ENCODE results near the gene AQP9.

The AQP9 gene

DNA sequence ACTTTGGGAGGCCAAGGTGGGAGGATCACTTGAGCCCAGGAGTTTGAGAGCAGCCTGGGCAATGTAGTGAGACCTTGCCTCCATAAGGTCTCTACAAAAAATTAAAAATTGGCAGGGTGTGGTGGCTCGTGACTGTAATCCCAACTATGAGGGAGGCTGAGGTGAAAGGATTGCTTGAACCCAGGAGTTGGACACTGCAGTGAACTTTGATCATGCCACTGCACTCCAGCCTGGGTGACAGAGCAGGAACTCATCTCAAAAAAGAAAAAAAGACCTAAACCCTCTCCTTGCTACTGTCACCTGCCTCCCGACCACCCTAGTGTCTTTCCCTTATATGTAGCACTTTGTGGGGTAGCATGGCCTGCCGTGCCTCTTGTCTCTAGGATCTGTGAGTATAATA, 23.8 kb upstream of the AQP9 start:
- TF ChIP-seq Cebpa-rat (IDR thresholded peaks at IDR 0.05) = no peak
- Histone ChIP-seq H3K4me1 (peaks cover 0 to 2% (median 0%) of the 10 kb centered on the region in 10 experiments; a peak in 1 of 20 replicates), H3K9me3 (replicated peaks in 1 of 11) (no peaks in the 10 kb centered on the region), H3K4me2 (no peak overlapping the region), H4K20me1 (no peaks in the 10 kb centered on the region), H3K4me3 (no peak overlapping the region), H3K27me3 (no peaks in the 10 kb centered on the region), H3K9ac (no peak overlapping the region), H3K27ac (no peak overlapping the region), H3K36me3 (no peaks in the 10 kb centered on the region)

GRCh38 chr15:58114812-58115211, 23.4 kb upstream of the AQP9 start:
- H3K4me1 ChIP-seq = no peaks in the 10 kb centered on the region; a peak in 1 of 20 replicates
- no peaks in the 10 kb centered on the region for H3K27me3 ChIP-seq
- no peak overlapping the region for H3K4me2 ChIP-seq
- no peak overlapping the region for H3K27ac ChIP-seq
- H3K9ac ChIP-seq = no peak overlapping the region
- no peaks in the 10 kb centered on the region for H4K20me1 ChIP-seq
- TF ChIP-seq Cebpa-rat (IDR thresholded peaks at IDR 0.05) = no peak; a peak in 1 of 22 replicates
- no peaks in the 10 kb centered on the region for H3K36me3 ChIP-seq
- no peak overlapping the region for H3K4me3 ChIP-seq
- no peaks in the 10 kb centered on the region for H3K9me3 ChIP-seq (replicated peaks in 1 of 11)

DNA sequence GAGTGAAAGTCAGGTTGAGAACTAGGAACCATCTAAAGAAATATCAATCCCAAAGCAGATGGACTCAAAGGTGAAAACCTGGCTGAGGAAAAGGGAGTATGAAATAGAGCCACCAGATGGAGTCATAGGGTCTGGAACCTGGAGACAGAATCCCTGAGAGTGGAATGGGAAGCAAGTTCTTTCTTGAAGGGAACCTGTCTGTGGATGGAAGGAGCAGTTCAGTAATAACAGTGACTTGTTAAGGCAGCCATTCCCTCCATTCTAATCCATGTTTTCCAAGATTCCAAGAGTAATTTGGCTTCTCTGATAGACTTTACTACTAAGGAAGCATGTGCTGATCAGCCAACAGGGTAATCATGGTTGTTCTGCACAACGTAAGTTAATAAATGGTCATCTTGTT, 22.5 kb upstream of the AQP9 start:
- H3K27ac ChIP-seq = no peak overlapping the region
- H3K4me2 ChIP-seq = no peak overlapping the region
- H3K9ac ChIP-seq = no peak overlapping the region
- no peaks in the 10 kb centered on the region for H4K20me1 ChIP-seq
- H3K4me3 ChIP-seq = no peak overlapping the region
- H3K9me3 ChIP-seq (replicated peaks in 1 of 11) = no peaks in the 10 kb centered on the region
- H3K4me1 ChIP-seq = no peaks in the 10 kb centered on the region; a peak in 1 of 20 replicates
- no peaks in the 10 kb centered on the region for H3K36me3 ChIP-seq
- no peak for TF ChIP-seq Cebpa-rat (IDR thresholded peaks at IDR 0.05)
- H3K27me3 ChIP-seq = no peaks in the 10 kb centered on the region

- Histone ChIP-seq H3K27me3 (no peaks in the 10 kb centered on the region), H3K9ac (no peak overlapping the region), H3K4me3 (no peak overlapping the region), H3K36me3 (no peaks in the 10 kb centered on the region), H3K4me2 (no peak overlapping the region), H4K20me1 (no peaks in the 10 kb centered on the region), H3K4me1 (no peaks in the 10 kb centered on the region; a peak in 1 of 20 replicates), H3K27ac (no peak overlapping the region), H3K9me3 (replicated peaks in 1 of 11) (no peaks in the 10 kb centered on the region)
- no peak for TF ChIP-seq Cebpa-rat (IDR thresholded peaks at IDR 0.05)
These were observed 20.6 kb upstream of the AQP9 start for GRCh38 chr15:58117619-58118018.

DNA sequence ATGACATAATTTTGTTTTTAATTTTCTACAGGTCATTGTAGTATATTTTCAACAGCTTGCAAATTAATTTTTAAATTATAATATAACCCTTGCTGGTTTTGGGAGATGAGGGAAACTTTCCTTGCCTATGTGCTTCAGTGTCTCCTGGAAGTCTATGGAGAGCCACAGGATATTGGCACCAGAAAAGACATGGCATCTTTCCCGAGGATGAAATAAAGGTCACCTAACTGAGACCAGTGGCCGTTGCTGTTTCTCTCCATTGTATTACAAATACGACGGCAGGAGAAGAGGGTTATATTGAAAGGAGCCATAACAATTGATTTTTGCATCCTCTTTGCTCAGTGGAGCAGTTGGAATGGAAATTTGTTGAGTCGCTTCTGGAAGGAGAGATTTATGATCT, 19.9 kb upstream of the AQP9 start:
- no peaks in the 10 kb centered on the region for H3K36me3 ChIP-seq
- no peaks in the 10 kb centered on the region for H3K9me3 ChIP-seq (replicated peaks in 1 of 11)
- no peak overlapping the region for H3K9ac ChIP-seq
- no peak for TF ChIP-seq Cebpa-rat (IDR thresholded peaks at IDR 0.05)
- no peaks in the 10 kb centered on the region for H4K20me1 ChIP-seq
- H3K27me3 ChIP-seq = no peaks in the 10 kb centered on the region
- no peaks in the 10 kb centered on the region; a peak in 1 of 20 replicates for H3K4me1 ChIP-seq
- H3K4me2 ChIP-seq = no peak overlapping the region
- no peak overlapping the region for H3K27ac ChIP-seq
- no peak overlapping the region for H3K4me3 ChIP-seq

DNA sequence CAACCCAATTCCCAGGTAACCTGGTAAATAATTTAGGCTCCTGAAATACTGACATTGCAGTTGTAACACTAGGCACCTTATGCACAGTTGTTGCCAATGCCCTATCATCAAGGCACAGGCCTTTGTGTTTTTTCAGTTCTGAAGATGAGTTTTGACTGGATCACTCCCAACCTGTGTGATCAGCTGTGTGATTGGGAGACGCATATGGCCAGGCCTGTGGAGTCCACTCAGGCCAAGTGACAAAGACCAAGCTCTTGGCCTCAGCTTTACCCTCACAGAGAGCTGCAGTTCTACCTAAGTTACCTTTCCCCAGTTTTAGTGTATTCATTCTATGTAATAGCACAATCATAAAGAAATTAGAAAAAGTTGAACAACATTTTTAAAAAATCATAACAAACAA, 19.2 kb upstream of the AQP9 start:
- Histone ChIP-seq H4K20me1 (no peaks in the 10 kb centered on the region), H3K27me3 (no peaks in the 10 kb centered on the region), H3K4me3 (no peak overlapping the region), H3K4me1 (no peaks in the 10 kb centered on the region; a peak in 1 of 20 replicates), H3K27ac (no peak overlapping the region), H3K36me3 (no peaks in the 10 kb centered on the region), H3K9ac (no peak overlapping the region), H3K4me2 (no peak overlapping the region), H3K9me3 (replicated peaks in 1 of 11) (no peaks in the 10 kb centered on the region; a peak in 1 of 22 replicates)
- TF ChIP-seq Cebpa-rat (IDR thresholded peaks at IDR 0.05) = no peak

GRCh38 chr15:58124585-58124984, 13.6 kb upstream of the AQP9 start:
- TF ChIP-seq Cebpa-rat (IDR thresholded peaks at IDR 0.05) = no peak
- H3K9ac ChIP-seq = no peak overlapping the region
- H3K4me2 ChIP-seq = no peak overlapping the region
- no peak overlapping the region for H3K4me3 ChIP-seq
- no peak overlapping the region for H3K27ac ChIP-seq
- no peaks in the 10 kb centered on the region for H3K4me1 ChIP-seq
- peaks cover 9 to 18% (median 16%) of the 10 kb centered on the region in 11 experiments; a peak in 17 of 22 replicates for H3K9me3 ChIP-seq (replicated peaks in 1 of 11)
- no peaks in the 10 kb centered on the region for H4K20me1 ChIP-seq
- no peaks in the 10 kb centered on the region for H3K27me3 ChIP-seq
- no peaks in the 10 kb centered on the region for H3K36me3 ChIP-seq

DNA sequence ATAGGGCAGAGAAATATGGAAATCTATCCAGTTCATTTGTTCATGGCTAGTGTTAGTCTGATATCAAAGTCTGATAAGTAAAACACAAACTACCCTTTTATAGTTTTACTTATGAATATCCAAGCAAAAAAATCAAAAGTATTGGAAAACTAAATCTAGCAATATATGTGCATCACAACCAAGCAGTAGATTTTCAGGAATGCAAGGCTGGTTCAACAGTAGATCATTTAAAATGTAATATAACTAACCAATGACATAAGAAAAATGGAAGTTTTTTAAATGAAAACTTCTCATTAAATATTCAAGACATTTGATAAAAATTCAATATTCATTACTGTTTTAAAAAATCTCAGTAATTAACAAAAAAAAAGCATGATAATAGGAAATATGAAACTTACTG, 12.8 kb upstream of the AQP9 start:
- H3K27ac ChIP-seq = no peak overlapping the region
- no peaks in the 10 kb centered on the region for H3K27me3 ChIP-seq
- H3K36me3 ChIP-seq = no peaks in the 10 kb centered on the region
- no peaks in the 10 kb centered on the region for H4K20me1 ChIP-seq
- H3K9ac ChIP-seq = no peak overlapping the region
- H3K4me3 ChIP-seq = no peak overlapping the region
- no peak for TF ChIP-seq Cebpa-rat (IDR thresholded peaks at IDR 0.05)
- no peak overlapping the region for H3K4me2 ChIP-seq
- H3K4me1 ChIP-seq = no peaks in the 10 kb centered on the region
- peaks cover 9 to 18% (median 16%) of the 10 kb centered on the region in 11 experiments; a peak in 17 of 22 replicates for H3K9me3 ChIP-seq (replicated peaks in 1 of 11)

- Histone ChIP-seq H3K4me3 (no peak overlapping the region), H4K20me1 (no peaks in the 10 kb centered on the region)
These were observed 3.3 kb upstream of the AQP9 start for GRCh38 chr15:58134886-58135285.

DNA sequence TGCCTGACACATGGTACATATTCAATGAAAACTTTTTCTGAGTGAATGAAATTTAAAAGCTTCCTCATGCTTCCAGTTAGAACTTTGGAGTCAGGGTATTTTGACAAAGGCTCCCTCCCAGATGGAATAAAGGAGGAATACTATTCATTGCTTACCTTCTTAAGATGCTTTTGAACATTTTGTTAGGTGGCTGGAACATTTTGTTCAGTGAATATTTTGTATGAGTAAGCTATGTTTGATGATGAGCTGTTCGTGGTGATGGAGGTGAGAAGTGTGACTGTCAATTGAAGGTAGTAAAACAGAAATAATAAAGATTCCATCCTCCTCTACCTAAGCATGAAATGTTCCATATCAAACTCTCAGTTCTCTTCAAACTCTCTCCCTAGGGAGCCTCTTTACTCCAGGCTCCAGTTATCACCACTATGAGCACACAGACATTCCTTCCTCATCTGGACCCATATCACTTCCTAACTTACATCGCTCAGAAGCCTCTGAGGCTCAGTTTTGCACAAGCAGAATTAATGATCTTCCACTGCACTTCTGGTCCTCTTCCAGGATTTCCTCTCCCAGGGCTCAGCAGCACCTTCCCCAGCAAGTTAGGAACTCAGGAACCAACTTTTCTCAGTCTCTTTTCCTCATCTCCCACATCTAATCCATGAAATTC, 2.5 kb upstream of the AQP9 start:
- Histone ChIP-seq H3K4me2 (peak overlapping the region in 1 of 11 experiments; percentile 14; a peak in 1 of 22 replicates), H3K36me3 (no peaks in the 10 kb centered on the region), H3K27ac (no peak overlapping the region), H3K9me3 (replicated peaks in 1 of 11) (no peaks in the 10 kb centered on the region; a peak in 1 of 22 replicates), H3K27me3 (no peaks in the 10 kb centered on the region), H3K4me3 (no peak overlapping the region), H3K4me1 (peaks cover 0 to 60% (median 0%) of the 10 kb centered on the region in 10 experiments; a peak in 6 of 20 replicates), H4K20me1 (no peaks in the 10 kb centered on the region), H3K9ac (no peak overlapping the region)
- no peak for TF ChIP-seq Cebpa-rat (IDR thresholded peaks at IDR 0.05)

More at GRCh38 chr15:58134886-58135285, 3.3 kb upstream of the AQP9 start:
- no peaks in the 10 kb centered on the region for H3K27me3 ChIP-seq
- H3K9me3 ChIP-seq (replicated peaks in 1 of 11) = no peaks in the 10 kb centered on the region; a peak in 1 of 22 replicates
- H3K27ac ChIP-seq = no peak overlapping the region
- no peaks in the 10 kb centered on the region for H3K36me3 ChIP-seq
- peaks cover 0 to 53% (median 0%) of the 10 kb centered on the region in 10 experiments; a peak in 6 of 20 replicates for H3K4me1 ChIP-seq
- H3K9ac ChIP-seq = no peak overlapping the region
- TF ChIP-seq Cebpa-rat (IDR thresholded peaks at IDR 0.05) = no peak
- no peak overlapping the region; a peak in 1 of 22 replicates for H3K4me2 ChIP-seq

Measured in BLaER1 treated with 17β-estradiol and CSF1 and Interleukin-3, amounts not matched to agents 10 nM and 100 nM (cell line).